NCI-H2171 (cell line): ENCODE measurements around the gene KCNIP1.

Source experiments
- DNase-seq: peaks from one replicate; lab custom pipeline; 2025; lab: John Stamatoyannopoulos, UW

The KCNIP1 gene

GRCh38 chr5:170503990-170504596 is at the start of gene KCNIP1:
TSS of gene KCNIP1 (plus strand) at chr5:170504020.
- no peak for DNase-seq

GRCh38 chr5:170463426-170463825 is 40.4 kb upstream of the KCNIP1 start:
- no peak for DNase-seq

GRCh38 chr5:170464280-170465127 is 39.3 kb upstream of the KCNIP1 start:
- DNase-seq: no peak

GRCh38 chr5:170466553-170466952 is 37.3 kb upstream of the KCNIP1 start:
- no peak for DNase-seq

GRCh38 chr5:170466988-170467707 is 36.7 kb upstream of the KCNIP1 start:
- no peak for DNase-seq

GRCh38 chr5:170468633-170469285 is 35.1 kb upstream of the KCNIP1 start:
- no peak for DNase-seq

- no peak for DNase-seq
These were observed 34.4 kb upstream of the KCNIP1 start for GRCh38 chr5:170469414-170469813.

GRCh38 chr5:170470275-170470674 is 33.5 kb upstream of the KCNIP1 start:
- no peak for DNase-seq

GRCh38 chr5:170470808-170471404 is 32.9 kb upstream of the KCNIP1 start:
- DNase-seq: no peak

GRCh38 chr5:170471551-170472178 is 32.2 kb upstream of the KCNIP1 start:
- no peak for DNase-seq

- DNase-seq: no peak
These were observed 30.2 kb upstream of the KCNIP1 start for GRCh38 chr5:170473642-170474041.

- DNase-seq: no peak
These were observed 29.1 kb upstream of the KCNIP1 start for GRCh38 chr5:170474489-170475274.

- no peak for DNase-seq
These were observed 28.4 kb upstream of the KCNIP1 start for GRCh38 chr5:170475294-170476000.

GRCh38 chr5:170476704-170477103 is 27.1 kb upstream of the KCNIP1 start:
- no peak for DNase-seq

- no peak for DNase-seq
These were observed 25.9 kb upstream of the KCNIP1 start for GRCh38 chr5:170477906-170478305.

GRCh38 chr5:170478306-170478705 is 25.5 kb upstream of the KCNIP1 start:
- DNase-seq: no peak

- DNase-seq: no peak
These were observed 24.3 kb upstream of the KCNIP1 start for GRCh38 chr5:170479484-170479883.

- DNase-seq: no peak
These were observed 23.6 kb upstream of the KCNIP1 start for GRCh38 chr5:170480260-170480659.

GRCh38 chr5:170481849-170482248 is 22.0 kb upstream of the KCNIP1 start:
- no peak for DNase-seq

- no peak for DNase-seq
These were observed 21.3 kb upstream of the KCNIP1 start for GRCh38 chr5:170482511-170482910.
